HG02870 (cell line): ENCODE measurements around the gene HNRNPK.
A peak's percentile ranks its signal among the peaks of the same experiment; 100 is the strongest.
"Not testable (repeated sequence)": the region's sequence is repeated elsewhere in the genome, so short reads cannot be mapped to it uniquely, and the experiment has no call there.

ENCODE experiments used
- ATAC-seq: cut with Tn5 transposase; IDR thresholded peaks from one replicate; pipeline ENCODE4 v1.9.1; 2021; ENCODE audit warnings: mild to moderate bottlenecking, moderate library complexity; ENCODE audit not compliant: unreplicated experiment

The HNRNPK gene

GRCh38 chr9:83977196-83977595 is 2.8 kb downstream of the HNRNPK start:
- ATAC-seq = no peak

GRCh38 chr9:83976372-83976771 is 3.6 kb downstream of the HNRNPK start:
- no peak for ATAC-seq

- ATAC-seq = no peak
These were observed 4.7 kb downstream of the HNRNPK start for GRCh38 chr9:83975300-83975699.

GRCh38 chr9:83972286-83972685 is 7.7 kb downstream of the HNRNPK start:
- no peak for ATAC-seq

- no peak for ATAC-seq
These were observed 8.5 kb downstream of the HNRNPK start for GRCh38 chr9:83971485-83971884.

GRCh38 chr9:83969602-83970001 is 10.4 kb downstream of the HNRNPK start:
- ATAC-seq = no peak

- ATAC-seq = no peak
These were observed 12.9 kb downstream of the HNRNPK start for GRCh38 chr9:83967073-83967472.

- ATAC-seq = no peak
These were observed 13.8 kb downstream of the HNRNPK start for GRCh38 chr9:83966209-83966582.

GRCh38 chr9:83965350-83966208 is 14.4 kb downstream of the HNRNPK start:
- ATAC-seq = no peak

- no peak for ATAC-seq
These were observed 15.1 kb downstream of the HNRNPK start for GRCh38 chr9:83964973-83965349.

GRCh38 chr9:83962165-83962564 is 17.9 kb downstream of the HNRNPK start:
- ATAC-seq = no peak

GRCh38 chr9:83960991-83961390 is 19.0 kb downstream of the HNRNPK start:
- no peak for ATAC-seq

- no peak for ATAC-seq
These were observed 21.0 kb downstream of the HNRNPK start for GRCh38 chr9:83959061-83959460.

GRCh38 chr9:83957248-83957513 is 22.8 kb downstream of the HNRNPK start:
- no peak for ATAC-seq

GRCh38 chr9:83956436-83957247 is 23.4 kb downstream of the HNRNPK start:
- peak; percentile 84 for ATAC-seq

GRCh38 chr9:83956086-83956435 is 24.0 kb downstream of the HNRNPK start:
- ATAC-seq = peak; percentile 53

GRCh38 chr9:83948096-83948495 is 31.9 kb downstream of the HNRNPK start:
- not testable (repeated sequence) for ATAC-seq

GRCh38 chr9:83940590-83941303 is 39.3 kb downstream of the HNRNPK start:
- ATAC-seq = no peak

- no peak for ATAC-seq
These were observed 42.1 kb downstream of the HNRNPK start for GRCh38 chr9:83937861-83938455.

- no peak for ATAC-seq
These were observed 43.5 kb downstream of the HNRNPK start for GRCh38 chr9:83936523-83936922.

- ATAC-seq = no peak
These were observed 44.6 kb downstream of the HNRNPK start for GRCh38 chr9:83935276-83935935.
